VCaP (cell line): Measurements from ENCODE around the gene SLC24A3.

Experiments
- H3K27ac ChIP-seq: fragments of 450-650 bp; 2 replicates; pipeline ENCODE4 v1.5.1; 2017
- TF ChIP-seq, protein P1 (sequence below): fragments of 450-650 bp; conservative IDR thresholded peaks from 2 replicates; pipeline ENCODE4 v1.5.1; 2017; ENCODE audit warnings: mild to moderate bottlenecking, moderate library complexity

Gene SLC24A3

DNA sequence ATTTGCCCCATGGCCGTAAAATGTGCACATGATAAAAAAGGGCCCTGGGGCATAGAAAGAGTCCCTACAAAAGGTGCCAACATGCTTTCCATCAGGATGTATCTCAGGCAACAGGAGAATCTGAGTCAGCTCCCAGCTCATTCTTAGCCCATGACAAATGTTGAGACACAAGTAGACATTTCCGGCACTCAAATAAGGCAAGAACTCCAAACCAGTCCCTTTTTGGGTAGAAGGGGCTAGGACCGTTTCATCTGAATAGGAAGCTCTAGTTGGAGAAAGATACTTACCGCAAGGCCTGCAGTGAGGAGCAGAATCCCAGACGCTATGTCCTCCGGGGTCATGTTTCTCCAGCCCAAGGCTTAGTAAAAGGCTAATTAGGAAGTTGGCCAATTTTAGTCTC lies 284.6 kb downstream of the SLC24A3 start:
- TF ChIP-seq, protein P1, sequence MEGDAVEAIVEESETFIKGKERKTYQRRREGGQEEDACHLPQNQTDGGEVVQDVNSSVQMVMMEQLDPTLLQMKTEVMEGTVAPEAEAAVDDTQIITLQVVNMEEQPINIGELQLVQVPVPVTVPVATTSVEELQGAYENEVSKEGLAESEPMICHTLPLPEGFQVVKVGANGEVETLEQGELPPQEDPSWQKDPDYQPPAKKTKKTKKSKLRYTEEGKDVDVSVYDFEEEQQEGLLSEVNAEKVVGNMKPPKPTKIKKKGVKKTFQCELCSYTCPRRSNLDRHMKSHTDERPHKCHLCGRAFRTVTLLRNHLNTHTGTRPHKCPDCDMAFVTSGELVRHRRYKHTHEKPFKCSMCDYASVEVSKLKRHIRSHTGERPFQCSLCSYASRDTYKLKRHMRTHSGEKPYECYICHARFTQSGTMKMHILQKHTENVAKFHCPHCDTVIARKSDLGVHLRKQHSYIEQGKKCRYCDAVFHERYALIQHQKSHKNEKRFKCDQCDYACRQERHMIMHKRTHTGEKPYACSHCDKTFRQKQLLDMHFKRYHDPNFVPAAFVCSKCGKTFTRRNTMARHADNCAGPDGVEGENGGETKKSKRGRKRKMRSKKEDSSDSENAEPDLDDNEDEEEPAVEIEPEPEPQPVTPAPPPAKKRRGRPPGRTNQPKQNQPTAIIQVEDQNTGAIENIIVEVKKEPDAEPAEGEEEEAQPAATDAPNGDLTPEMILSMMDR, result no peak
- no peak overlapping the region for H3K27ac ChIP-seq

DNA sequence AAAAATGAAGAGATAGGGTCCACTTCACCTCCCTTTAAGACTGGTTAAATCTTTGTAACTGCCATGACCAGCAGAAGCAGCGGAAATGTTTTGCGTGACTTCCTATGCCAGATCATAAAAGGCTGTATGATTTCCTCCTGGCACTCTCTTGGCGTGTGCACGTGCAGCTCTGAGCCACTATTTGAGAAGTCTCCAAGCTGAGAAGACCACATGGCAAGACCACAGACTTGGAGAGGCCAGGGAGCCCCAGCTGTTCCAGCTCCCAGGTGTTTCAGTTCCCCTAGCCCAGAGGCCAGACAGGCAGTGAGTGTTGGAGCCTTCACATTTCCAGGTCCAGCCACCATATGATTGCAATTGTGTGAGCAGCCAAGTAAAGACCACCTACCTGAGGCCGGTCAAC lies 286.3 kb downstream of the SLC24A3 start:
- no peak overlapping the region for H3K27ac ChIP-seq
- TF ChIP-seq, protein P1, result no peak

DNA sequence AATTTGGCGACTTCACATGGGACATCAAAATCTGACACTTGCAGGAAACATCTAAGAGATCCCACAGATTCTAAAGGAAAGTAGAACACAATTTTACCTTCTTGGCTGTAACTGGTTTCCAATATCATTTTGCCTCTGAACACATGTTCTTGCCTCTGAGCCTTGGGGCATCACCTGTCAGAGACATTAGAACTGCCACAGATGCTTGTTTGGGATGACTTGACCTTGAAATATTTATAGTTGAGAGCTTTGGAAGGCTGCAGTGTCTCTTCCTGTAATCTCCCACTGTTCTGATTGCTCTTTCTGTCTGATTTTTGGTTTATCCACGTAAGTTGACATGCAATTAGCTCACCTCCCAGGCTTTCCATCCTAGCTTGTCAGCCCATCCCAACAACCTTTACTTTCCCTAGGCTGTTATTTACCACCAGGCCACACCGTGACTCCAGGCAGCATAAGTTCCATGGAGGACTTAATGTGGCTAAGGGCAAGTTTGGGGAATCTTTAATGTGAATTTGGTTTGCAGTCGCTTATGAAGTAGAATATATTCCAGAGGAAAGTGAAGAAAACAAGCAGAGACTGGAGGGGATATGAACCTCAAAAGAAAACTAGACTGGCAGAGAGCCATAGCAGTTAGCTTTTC lies 289.2 kb downstream of the SLC24A3 start:
- TF ChIP-seq, protein P1, result no peak

DNA sequence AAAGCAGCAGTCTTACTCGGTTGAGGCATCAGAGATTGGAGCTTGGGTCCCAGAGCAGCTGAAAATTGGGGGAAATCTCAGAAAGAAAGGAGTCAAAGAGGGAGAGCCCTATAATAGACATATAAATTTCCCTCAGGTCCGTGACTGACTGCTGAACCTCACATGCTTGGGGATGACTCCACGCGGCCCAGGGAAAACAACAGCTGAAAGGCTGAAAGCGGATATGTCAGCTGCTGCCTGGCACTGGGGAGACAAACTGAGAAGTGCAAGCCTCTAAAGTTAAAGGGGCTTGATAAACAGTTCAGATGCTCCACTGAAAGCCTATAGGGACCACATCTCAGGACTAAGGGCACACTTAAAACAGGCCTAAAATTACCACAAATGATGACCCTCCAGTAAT lies 289.7 kb downstream of the SLC24A3 start:
- TF ChIP-seq, protein P1, result no peak
- no peak overlapping the region for H3K27ac ChIP-seq

More for the DNA sequence above, 289.2 kb downstream of the SLC24A3 start:
- no peak overlapping the region for H3K27ac ChIP-seq

DNA sequence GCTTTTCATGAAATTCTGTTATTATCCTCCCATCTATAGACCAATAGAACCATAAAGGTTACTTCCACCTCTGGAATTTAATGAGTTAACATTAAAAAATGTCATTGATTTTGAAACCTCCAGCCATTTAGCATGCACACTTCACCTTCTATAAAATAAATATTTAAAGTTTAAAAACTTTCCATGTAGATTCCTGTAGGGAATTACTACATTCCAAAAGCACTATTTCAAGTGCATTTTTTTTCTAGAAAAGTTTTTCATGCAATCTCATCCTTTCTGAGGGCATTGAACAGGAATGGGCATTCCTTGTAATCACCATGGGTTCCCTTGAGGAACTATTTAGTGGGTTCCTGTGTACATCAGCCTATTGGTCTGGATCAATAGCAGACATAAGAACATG lies 291.8 kb downstream of the SLC24A3 start:
- no peak overlapping the region for H3K27ac ChIP-seq
- TF ChIP-seq, protein P1, result no peak

DNA sequence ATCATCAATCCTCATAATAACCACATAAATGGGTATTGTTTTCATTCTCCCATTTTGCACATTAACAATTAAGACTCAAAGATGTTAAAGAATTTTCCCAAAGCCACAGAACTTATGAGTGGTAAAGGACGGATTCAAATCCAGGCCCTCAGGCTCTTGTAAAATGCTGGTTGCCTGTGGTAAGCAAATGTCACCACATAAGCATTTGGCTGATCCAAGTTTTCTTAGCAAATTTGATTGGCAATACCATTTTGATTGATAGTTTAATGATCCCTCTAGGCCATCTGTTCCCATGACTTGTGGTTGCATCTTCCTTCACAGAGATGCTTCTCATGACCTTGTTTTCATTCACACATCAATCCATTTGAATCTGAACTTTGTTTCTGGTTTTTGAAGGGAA lies 293.6 kb downstream of the SLC24A3 start:
- H3K27ac ChIP-seq, result no peak overlapping the region
- TF ChIP-seq, protein P1, result no peak

DNA sequence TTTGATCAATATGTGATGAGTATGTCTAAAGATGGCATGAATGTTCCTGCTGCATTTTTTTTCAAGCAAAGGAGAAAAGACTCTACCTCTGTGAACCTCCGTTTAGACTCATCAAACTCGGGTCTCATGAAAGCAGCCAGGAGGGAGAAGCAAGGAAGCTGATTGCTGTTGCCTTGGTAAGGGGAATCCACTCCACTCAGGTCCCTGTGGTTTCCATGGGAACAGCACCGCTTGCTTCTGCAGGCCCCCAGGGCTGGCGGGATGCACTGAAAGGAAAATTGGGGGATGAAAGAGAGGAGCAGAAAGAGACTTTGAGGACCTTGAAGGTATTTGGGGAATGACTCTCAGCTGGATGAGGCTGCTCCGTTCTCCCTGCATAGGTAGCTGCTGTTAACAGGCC lies 296.0 kb downstream of the SLC24A3 start:
- TF ChIP-seq, protein P1, result no peak
- H3K27ac ChIP-seq, result no peak overlapping the region
